Uterus (tissue), 4 donors: ENCODE results near the gene GMDS. TPM values are rescaled to one million over a fixed set of nuclear protein-coding genes. Genes with fewer than 3 reads are reported as not detected.

ENCODE experiments used
- DNase-seq, 2 donors: peaks; one replicate each; pipeline ENCODE4 v3.0.0-alpha.2; 2019 to 2020
- H3K27ac ChIP-seq, 2 donors: fragments of 200-600 bp; sonication (generic); 1 replicate in 1 of 2; 2 replicates in 1 of 2; pipeline ENCODE4 v1.5.1; 2016 to 2018
- H3K27me3 ChIP-seq, 2 donors: fragments of 200-600 bp; sonication (generic); one replicate each; pipeline ENCODE4 v1.5.1; 2018 to 2019; ENCODE audit warnings: control low read depth in 1 of 2
- H3K36me3 ChIP-seq, 2 donors: fragments of 200-600 bp; sonication (generic); one replicate each; pipeline ENCODE4 v1.5.1; 2019; ENCODE audit warnings: control low read depth in 1 of 2
- H3K4me1 ChIP-seq, 2 donors: fragments of 200-600 bp; sonication (generic); one replicate each; pipeline ENCODE4 v1.5.1; 2018 to 2019; ENCODE audit warnings: control low read depth in 1 of 2
- H3K4me3 ChIP-seq, 2 donors: fragments of 200-600 bp; sonication (generic); 1 replicate in 1 of 2; 2 replicates in 1 of 2; pipeline ENCODE4 v1.5.1; 2018 to 2019; ENCODE audit warnings: mild to moderate bottlenecking in 1 of 2
- H3K9me3 ChIP-seq, 2 donors: fragments of 200-600 bp; sonication (generic); one replicate each; pipeline ENCODE4 v1.5.1; 2019; ENCODE audit warnings: control low read depth in 1 of 2
- POLR2A ChIP-seq, 2 donors: fragments of 450-650 bp; IDR thresholded peaks; one replicate each; pipeline ENCODE4 v1.6.1; 2016; ENCODE audit warnings: antibody characterized with exemption in 2 of 2, mild to moderate bottlenecking in 1 of 2, moderate library complexity in 1 of 2
- intact Hi-C: fragments of 100-400 bp; cut with DNase I; formaldehyde crosslinking; loops from one replicate; pipeline ENCODE4 v1.15.1; 2023; ENCODE audit warnings: low total_unique reads
- total RNA-seq, 4 donors: library from RNA; depleted of rRNA in 3 of 4; stranded (reverse); fragments of >200 nt in 3 of 4; gene quantifications; one replicate each; pipeline versions ENCODE4 v1.1.0 to v1.2.4, GENCODE V29; 2014 to 2023
- TF ChIP-seq, protein P1 (sequence below), 4 experiments: fragments of 200-600 bp in 2 of 4; fragments of 450-650 bp in 2 of 4; sonication (generic) in 2 of 4; IDR thresholded peaks; one replicate each; pipeline ENCODE4 v1.5.1; 2016 to 2019; ENCODE audit warnings: antibody characterized with exemption in 4 of 4, mild to moderate bottlenecking in 2 of 4, moderate library complexity in 1 of 4
- donor health status: DM: yes; HTN: yes; CAD: no.

The GMDS gene
- total RNA-seq, 4 donors from 2014 or later: 5.3 to 17.4 (median 12.9) TPM

- no peak overlapping the region for H3K4me3 ChIP-seq
- H3K36me3 ChIP-seq: no peaks in the 10 kb centered on the region
- no peaks in the 10 kb centered on the region for H3K9me3 ChIP-seq
- intact Hi-C loops: no loop called here
- TF ChIP-seq, protein P1, sequence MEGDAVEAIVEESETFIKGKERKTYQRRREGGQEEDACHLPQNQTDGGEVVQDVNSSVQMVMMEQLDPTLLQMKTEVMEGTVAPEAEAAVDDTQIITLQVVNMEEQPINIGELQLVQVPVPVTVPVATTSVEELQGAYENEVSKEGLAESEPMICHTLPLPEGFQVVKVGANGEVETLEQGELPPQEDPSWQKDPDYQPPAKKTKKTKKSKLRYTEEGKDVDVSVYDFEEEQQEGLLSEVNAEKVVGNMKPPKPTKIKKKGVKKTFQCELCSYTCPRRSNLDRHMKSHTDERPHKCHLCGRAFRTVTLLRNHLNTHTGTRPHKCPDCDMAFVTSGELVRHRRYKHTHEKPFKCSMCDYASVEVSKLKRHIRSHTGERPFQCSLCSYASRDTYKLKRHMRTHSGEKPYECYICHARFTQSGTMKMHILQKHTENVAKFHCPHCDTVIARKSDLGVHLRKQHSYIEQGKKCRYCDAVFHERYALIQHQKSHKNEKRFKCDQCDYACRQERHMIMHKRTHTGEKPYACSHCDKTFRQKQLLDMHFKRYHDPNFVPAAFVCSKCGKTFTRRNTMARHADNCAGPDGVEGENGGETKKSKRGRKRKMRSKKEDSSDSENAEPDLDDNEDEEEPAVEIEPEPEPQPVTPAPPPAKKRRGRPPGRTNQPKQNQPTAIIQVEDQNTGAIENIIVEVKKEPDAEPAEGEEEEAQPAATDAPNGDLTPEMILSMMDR (IDR thresholded peaks at IDR 0.05): no peak
- no peak for TF ChIP-seq POLR2A (IDR thresholded peaks at IDR 0.05)
- H3K27me3 ChIP-seq: no peaks in the 10 kb centered on the region
- H3K4me1 ChIP-seq: no peaks in the 10 kb centered on the region
- no peak for DNase-seq
- peak overlapping the region in 1 of 2 donors; percentile 57 for H3K27ac ChIP-seq
Measured at GRCh38 chr6:1904466-1904799, 341.0 kb downstream of the GMDS start.

DNA sequence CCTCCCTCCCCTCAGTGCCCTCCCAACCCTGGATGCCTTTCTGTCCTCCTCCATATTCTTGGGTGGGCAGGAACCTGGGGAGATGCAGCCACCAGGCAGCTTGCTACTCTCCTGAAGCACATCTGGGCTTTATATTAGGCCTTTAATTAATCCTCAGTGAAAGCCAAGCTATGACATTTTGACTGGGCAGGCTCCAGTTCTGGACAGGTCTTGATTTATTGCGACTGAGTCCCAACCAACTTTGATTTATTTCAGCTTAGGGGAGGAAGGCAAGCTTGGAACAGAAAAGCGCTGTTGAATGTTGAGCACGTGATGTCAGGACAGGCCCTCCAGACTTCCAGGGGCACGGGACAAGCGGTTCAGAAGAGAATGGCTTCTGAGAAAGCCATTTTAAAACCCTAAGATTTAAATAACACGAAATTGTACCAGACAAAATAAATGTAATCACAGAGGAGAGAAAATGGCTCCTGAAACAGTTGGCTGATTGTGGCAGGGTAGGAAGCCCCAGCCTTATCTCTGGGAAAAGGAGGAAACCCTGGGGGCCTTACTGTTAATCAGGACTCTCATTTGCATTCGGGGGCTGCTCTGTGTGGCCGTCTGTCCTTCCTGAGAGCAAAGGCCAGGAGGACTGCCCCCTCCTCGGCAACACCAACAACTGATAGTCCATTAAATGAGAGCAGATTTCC is 341.5 kb downstream of the GMDS start:
- Histone ChIP-seq H3K27me3 (no peaks in the 10 kb centered on the region), H3K4me1 (no peaks in the 10 kb centered on the region), H3K27ac (peak overlapping the region; percentile 16 to 57), H3K4me3 (no peak overlapping the region), H3K9me3 (no peaks in the 10 kb centered on the region), H3K36me3 (no peaks in the 10 kb centered on the region)
- TF ChIP-seq, protein P1 (IDR thresholded peaks at IDR 0.05): no peak
- no peak for TF ChIP-seq POLR2A (IDR thresholded peaks at IDR 0.05)
- intact Hi-C loops: no loop called here
- peak in 1 of 2 donors; percentile 40 for DNase-seq

DNA sequence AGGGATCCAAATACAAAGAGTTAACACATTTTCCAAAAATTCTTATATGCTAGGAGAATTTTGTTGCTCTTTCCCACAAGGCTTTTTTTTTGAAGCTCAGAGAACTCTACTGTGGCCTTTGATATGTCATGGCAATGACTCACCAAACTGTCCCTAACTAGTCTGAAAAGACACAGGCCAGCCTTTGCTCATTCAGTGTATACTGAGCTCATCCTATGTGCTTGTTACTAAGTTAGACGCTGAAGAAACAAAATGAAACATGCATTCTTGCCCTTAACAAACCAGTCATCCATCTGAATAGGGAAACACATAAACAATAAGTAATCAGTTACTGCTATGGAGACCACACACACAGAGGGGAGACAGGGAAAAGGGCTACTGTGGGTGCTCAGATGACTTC is 343.8 kb downstream of the GMDS start:
- no peaks in the 10 kb centered on the region for H3K27me3 ChIP-seq
- intact Hi-C loops: no loop called here
- no peak overlapping the region for H3K4me3 ChIP-seq
- no peak overlapping the region for H3K27ac ChIP-seq
- DNase-seq: no peak
- H3K4me1 ChIP-seq: no peaks in the 10 kb centered on the region
- no peaks in the 10 kb centered on the region for H3K9me3 ChIP-seq
- TF ChIP-seq, protein P1 (IDR thresholded peaks at IDR 0.05): no peak
- TF ChIP-seq POLR2A (IDR thresholded peaks at IDR 0.05): no peak
- no peaks in the 10 kb centered on the region for H3K36me3 ChIP-seq

GRCh38 chr6:1896897-1897296 is 348.5 kb downstream of the GMDS start:
- no peaks in the 10 kb centered on the region for H3K4me1 ChIP-seq
- no peak overlapping the region for H3K4me3 ChIP-seq

GRCh38 chr6:1895721-1896120 is 349.7 kb downstream of the GMDS start:
- no peak overlapping the region for H3K4me3 ChIP-seq
- DNase-seq: no peak
- no peaks in the 10 kb centered on the region for H3K27me3 ChIP-seq
- TF ChIP-seq, protein P1 (IDR thresholded peaks at IDR 0.05): no peak
- no peak for TF ChIP-seq POLR2A (IDR thresholded peaks at IDR 0.05)
- no peaks in the 10 kb centered on the region for H3K9me3 ChIP-seq
- H3K4me1 ChIP-seq: no peaks in the 10 kb centered on the region
- intact Hi-C loops: no loop called here
- no peaks in the 10 kb centered on the region for H3K36me3 ChIP-seq
- H3K27ac ChIP-seq: no peak overlapping the region

More at GRCh38 chr6:1896897-1897296, 348.5 kb downstream of the GMDS start:
- Histone ChIP-seq H3K27ac (no peak overlapping the region), H3K9me3 (no peaks in the 10 kb centered on the region), H3K36me3 (no peaks in the 10 kb centered on the region), H3K27me3 (no peaks in the 10 kb centered on the region)
- intact Hi-C loops: no loop called here
- no peak for DNase-seq
- TF ChIP-seq, protein P1 (IDR thresholded peaks at IDR 0.05): no peak
- TF ChIP-seq POLR2A (IDR thresholded peaks at IDR 0.05): no peak
